PC-9 (cell line): Measurements from ENCODE around the gene DSCAM. TPM values are rescaled to one million over a fixed set of nuclear protein-coding genes. Genes with fewer than 3 reads are reported as not detected.

Experiments used
- BruUV-seq: library from RNA; stranded (reverse); fragments of 400-500 nt; replicated peaks from 2 replicates; lab custom pipeline; 2021; lab: Mats Ljungman, UMichigan
- CTCF ChIA-PET: fragments of 300-600 bp; sonication (Branson Sonifier 250); formaldehyde crosslinking; loops from one replicate; lab custom pipeline; 2022; ENCODE audit warnings: antibody characterized with exemption; lab: Charles Lee
- POLR2A ChIA-PET: fragments of 300-600 bp; sonication (Branson Sonifier 250); formaldehyde crosslinking; loops from one replicate; lab custom pipeline; 2022; ENCODE audit warnings: antibody characterized with exemption; ENCODE audit not compliant: unreplicated experiment; lab: Charles Lee
- DNase-seq, 2 experiments: peaks; one replicate each; pipeline versions ENCODE4 v3.0.0 to v3.0.0-alpha.2; 2015 to 2022; ENCODE audit warnings: mixed read lengths in 1 of 2
- H2AFZ ChIP-seq: fragments of 200-600 bp; sonication (generic); 2 replicates; pipeline ENCODE4 v1.8.1; 2017; ENCODE audit warnings: antibody characterized with exemption
- H3F3A ChIP-seq: fragments of 200-600 bp; sonication (generic); 2 replicates; pipeline ENCODE4 v1.8.1; 2017; ENCODE audit warnings: antibody characterized with exemption, mild to moderate bottlenecking, low read depth; ENCODE audit not compliant: insufficient read depth
- H3K27ac ChIP-seq: fragments of 200-600 bp; sonication (generic); 2 replicates; pipeline ENCODE4 v1.6.1; 2016; ENCODE audit warnings: mixed run types
- H3K27me3 ChIP-seq: fragments of 200-600 bp; sonication (generic); 2 replicates; pipeline ENCODE4 v1.6.1; 2016; ENCODE audit warnings: low read depth, mixed run types; ENCODE audit not compliant: insufficient read depth
- H3K36me3 ChIP-seq: fragments of 200-600 bp; sonication (generic); 2 replicates; pipeline ENCODE4 v1.6.1; 2016; ENCODE audit warnings: low read depth, mixed run types
- H3K4me1 ChIP-seq: fragments of 200-600 bp; sonication (generic); replicated peaks from 2 replicates; pipeline ENCODE4 v1.6.1; 2016; ENCODE audit warnings: mixed run types; ENCODE audit not compliant: insufficient read depth
- H3K4me2 ChIP-seq: fragments of 200-600 bp; sonication (generic); 2 replicates; pipeline ENCODE4 v1.6.1; 2017; ENCODE audit warnings: mixed run types
- H3K4me3 ChIP-seq: fragments of 200-600 bp; sonication (generic); 2 replicates; pipeline ENCODE4 v1.6.1; 2016; ENCODE audit warnings: mixed run types
- H3K79me2 ChIP-seq: fragments of 200-600 bp; sonication (generic); 2 replicates; pipeline ENCODE4 v1.6.1; 2017; ENCODE audit warnings: low read depth, mixed run types
- H3K9me2 ChIP-seq: fragments of 200-600 bp; sonication (generic); 2 replicates; pipeline ENCODE4 v1.8.1; 2017; ENCODE audit warnings: mild to moderate bottlenecking; ENCODE audit not compliant: insufficient read depth
- H3K9me3 ChIP-seq: fragments of 200-600 bp; sonication (generic); 2 replicates; pipeline ENCODE4 v1.8.1; 2016; ENCODE audit warnings: low read depth; ENCODE audit not compliant: insufficient read depth
- H4K20me1 ChIP-seq: fragments of 200-600 bp; sonication (generic); 2 replicates; pipeline ENCODE4 v1.8.1; 2017; ENCODE audit not compliant: insufficient read depth
- EZH2 ChIP-seq: fragments of 200-600 bp; sonication (generic); IDR thresholded peaks from 2 replicates; pipeline ENCODE4 v1.8.0; 2017; ENCODE audit warnings: antibody characterized with exemption, low read depth
- intact Hi-C: fragments of 100-400 bp; cut with micrococcal nuclease; formaldehyde crosslinking; loops from one replicate; pipeline ENCODE4 v1.10.0; 2022; ENCODE audit not compliant: unreplicated experiment
- total RNA-seq: library from RNA; stranded (reverse); gene quantifications from 2 replicates; pipeline ENCODE4 v1.2.3, GENCODE V29; 2021
- TF ChIP-seq, protein P1 (sequence below): fragments of 200-600 bp; sonication (generic); conservative IDR thresholded peaks from 2 replicates; pipeline ENCODE4 v1.6.1; 2017; ENCODE audit warnings: mixed run types, antibody characterized with exemption, mild to moderate bottlenecking, moderate library complexity

Gene DSCAM
- total RNA-seq, 1 experiment from 2014 or later = not detected

DNA sequence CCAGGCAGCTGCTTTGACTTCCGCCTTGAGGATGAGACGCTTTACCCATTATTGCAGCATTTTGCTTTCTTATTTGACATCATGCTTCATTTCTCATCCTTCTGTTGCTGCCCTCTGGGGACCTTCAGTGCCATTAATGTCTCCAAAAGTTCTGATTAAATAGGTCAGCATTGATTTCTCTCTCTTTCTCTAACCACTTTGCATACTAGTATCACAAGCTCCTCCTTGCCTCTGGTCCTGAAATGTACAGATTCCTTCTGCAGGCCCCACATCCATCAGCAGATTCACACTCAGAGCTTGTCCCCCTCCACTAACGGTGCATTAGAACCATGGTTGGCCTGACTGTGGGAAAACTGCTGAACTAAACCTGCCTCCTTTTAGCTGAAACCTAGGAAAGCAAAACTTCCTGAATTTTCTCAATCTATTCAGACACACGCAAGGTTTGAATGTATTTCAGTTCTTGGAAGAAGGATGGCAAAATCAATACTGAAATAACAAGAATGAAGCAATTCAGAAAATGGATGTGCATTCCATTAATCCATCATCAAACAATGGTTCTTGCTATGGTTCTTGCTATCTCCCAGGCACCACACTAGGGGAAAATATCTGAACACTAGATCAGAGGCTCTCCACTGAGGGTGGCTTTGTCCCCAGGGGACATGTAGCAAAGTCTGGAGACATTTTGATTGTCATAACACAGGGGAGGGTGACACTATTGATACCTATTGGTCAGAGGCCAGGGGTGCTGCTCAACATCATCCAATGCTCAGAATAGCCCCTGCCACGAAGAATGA is 825.2 kb downstream of the DSCAM start:
- Histone ChIP-seq H3K4me2 (no peak overlapping the region), H3K27ac (no peak overlapping the region), H3K4me1 (no peaks in the 10 kb centered on the region), H3F3A (no peaks in the 10 kb centered on the region), H3K4me3 (no peak overlapping the region), H3K9me2 (no peaks in the 10 kb centered on the region), H2AFZ (no peak overlapping the region), H3K27me3 (0 out of 2 replicates have a peak, but pooled peaks cover 2% of the 10 kb centered on the region), H3K9me3 (no peaks in the 10 kb centered on the region), H4K20me1 (no peaks in the 10 kb centered on the region), H3K36me3 (no peaks in the 10 kb centered on the region), H3K79me2 (no peaks in the 10 kb centered on the region)
- BruUV-seq = no TSS peak
- no peak for TF ChIP-seq EZH2
- TF ChIP-seq, protein P1, sequence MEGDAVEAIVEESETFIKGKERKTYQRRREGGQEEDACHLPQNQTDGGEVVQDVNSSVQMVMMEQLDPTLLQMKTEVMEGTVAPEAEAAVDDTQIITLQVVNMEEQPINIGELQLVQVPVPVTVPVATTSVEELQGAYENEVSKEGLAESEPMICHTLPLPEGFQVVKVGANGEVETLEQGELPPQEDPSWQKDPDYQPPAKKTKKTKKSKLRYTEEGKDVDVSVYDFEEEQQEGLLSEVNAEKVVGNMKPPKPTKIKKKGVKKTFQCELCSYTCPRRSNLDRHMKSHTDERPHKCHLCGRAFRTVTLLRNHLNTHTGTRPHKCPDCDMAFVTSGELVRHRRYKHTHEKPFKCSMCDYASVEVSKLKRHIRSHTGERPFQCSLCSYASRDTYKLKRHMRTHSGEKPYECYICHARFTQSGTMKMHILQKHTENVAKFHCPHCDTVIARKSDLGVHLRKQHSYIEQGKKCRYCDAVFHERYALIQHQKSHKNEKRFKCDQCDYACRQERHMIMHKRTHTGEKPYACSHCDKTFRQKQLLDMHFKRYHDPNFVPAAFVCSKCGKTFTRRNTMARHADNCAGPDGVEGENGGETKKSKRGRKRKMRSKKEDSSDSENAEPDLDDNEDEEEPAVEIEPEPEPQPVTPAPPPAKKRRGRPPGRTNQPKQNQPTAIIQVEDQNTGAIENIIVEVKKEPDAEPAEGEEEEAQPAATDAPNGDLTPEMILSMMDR = no peak
- intact Hi-C loops = no loop called here
- ChIA-PET CTCF (no interaction called here), POLR2A (no interaction called here)
- DNase-seq = no peak

DNA sequence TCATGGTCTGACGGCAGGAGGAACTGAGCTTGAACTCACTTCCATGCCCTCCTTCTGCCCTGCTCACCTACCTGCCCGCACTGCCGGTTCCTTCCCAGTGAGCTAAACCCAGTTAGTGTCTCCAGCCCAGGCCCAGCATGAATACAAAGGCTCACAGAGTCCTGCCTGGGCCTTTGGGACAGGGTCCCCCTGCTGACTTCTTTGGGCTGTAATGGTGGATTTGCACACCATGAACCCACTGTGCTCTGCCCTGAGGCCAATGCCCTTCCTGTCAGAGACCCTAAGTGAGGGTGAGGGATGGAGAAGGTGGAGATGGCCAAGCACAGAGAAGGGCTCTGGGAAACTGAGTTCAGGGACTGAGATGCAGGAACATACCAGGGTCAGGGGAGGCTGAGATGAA is 826.3 kb downstream of the DSCAM start:
- 0 out of 2 replicates have a peak, but pooled peaks cover 2% of the 10 kb centered on the region for H3K27me3 ChIP-seq
- H3K9me3 ChIP-seq = no peaks in the 10 kb centered on the region
- no peaks in the 10 kb centered on the region for H3K79me2 ChIP-seq
- no peak overlapping the region for H3K4me3 ChIP-seq
- no peaks in the 10 kb centered on the region for H3K9me2 ChIP-seq
- intact Hi-C loops = no loop called here
- no peaks in the 10 kb centered on the region for H3F3A ChIP-seq
- TF ChIP-seq EZH2 = no peak
- TF ChIP-seq, protein P1 = no peak
- no TSS peak for BruUV-seq
- ChIA-PET POLR2A (no interaction called here), CTCF (no interaction called here)
- no peaks in the 10 kb centered on the region for H3K36me3 ChIP-seq
- H3K4me1 ChIP-seq = no peaks in the 10 kb centered on the region
- H3K27ac ChIP-seq = no peak overlapping the region
- no peak overlapping the region for H2AFZ ChIP-seq
- H4K20me1 ChIP-seq = no peaks in the 10 kb centered on the region
- H3K4me2 ChIP-seq = no peak overlapping the region
- DNase-seq = no peak

DNA sequence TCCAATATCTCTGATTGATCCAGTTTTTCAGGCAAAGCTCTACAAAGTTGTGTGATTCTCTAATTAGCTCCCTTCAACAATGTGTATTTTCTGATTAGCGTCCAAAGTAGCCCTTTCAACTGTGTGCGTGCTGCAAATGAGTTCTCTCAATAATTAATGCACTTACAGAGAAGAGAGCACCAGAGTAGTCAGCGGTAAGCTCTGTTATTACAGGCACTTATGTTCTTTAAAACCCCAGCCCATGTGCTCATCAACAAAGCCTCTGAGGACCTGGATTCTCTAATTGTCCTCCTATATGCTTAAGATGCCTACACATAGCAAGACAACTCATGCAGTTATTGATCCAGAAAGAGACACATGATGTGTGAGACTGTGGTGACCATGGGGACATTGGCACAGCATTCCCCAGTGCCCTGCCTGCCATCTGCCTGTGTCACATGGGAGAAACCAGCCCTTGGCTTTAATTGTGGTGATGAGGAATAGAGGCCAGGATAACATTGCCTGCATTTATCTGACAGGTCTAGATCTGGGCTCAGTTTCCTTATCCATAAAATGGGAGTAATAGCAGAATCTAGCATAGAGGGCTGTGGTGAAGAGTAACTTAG is 828.0 kb downstream of the DSCAM start:
- Histone ChIP-seq H3K4me3 (no peak overlapping the region), H4K20me1 (no peaks in the 10 kb centered on the region), H3K4me2 (no peak overlapping the region), H3K79me2 (no peaks in the 10 kb centered on the region), H3K9me3 (no peaks in the 10 kb centered on the region), H3K4me1 (no peaks in the 10 kb centered on the region), H3K27me3 (0 out of 2 replicates have a peak, but pooled peaks cover 2% of the 10 kb centered on the region), H3K27ac (no peak overlapping the region), H3K36me3 (no peaks in the 10 kb centered on the region), H3K9me2 (no peaks in the 10 kb centered on the region), H3F3A (no peaks in the 10 kb centered on the region), H2AFZ (no peak overlapping the region)
- TF ChIP-seq, protein P1 = no peak
- TF ChIP-seq EZH2 = no peak
- intact Hi-C loops = no loop called here
- DNase-seq = no peak
- ChIA-PET CTCF (no interaction called here), POLR2A (no interaction called here)
- BruUV-seq = no TSS peak
